Activated T-helper 2 cell treated with anti-CD3 and anti-CD28 coated beads, Interferon-gamma antibody, Interleukin-2, Interleukin-4, amounts not matched to agents 10 μg/mL and 5 μg/mL and 100 μg/mL, durations not matched to agents 14 hours and 24 hours and 36 hours (primary cell): ENCODE measurements around the gene RDX. TPM values are rescaled to one million over a fixed set of nuclear protein-coding genes. Genes with fewer than 3 reads are reported as not detected.

Source experiments
- DNase-seq: peaks from one replicate; pipeline ENCODE4 v3.0.0; 2021; ENCODE audit warnings: low spot score
- H3K27ac Mint-ChIP-seq: one replicate; pipeline ENCODE4 v1.8.0; 2021; ENCODE audit warnings: mixed read lengths
- H3K27me3 Mint-ChIP-seq: one replicate; pipeline ENCODE4 v1.8.0; 2021; ENCODE audit warnings: low read depth, mixed read lengths
- H3K36me3 Mint-ChIP-seq: one replicate; pipeline ENCODE4 v1.8.0; 2021; ENCODE audit warnings: low read depth, mixed read lengths
- H3K4me1 Mint-ChIP-seq: one replicate; pipeline ENCODE4 v1.8.0; 2021; ENCODE audit warnings: low read depth, mixed read lengths
- H3K4me3 Mint-ChIP-seq: one replicate; pipeline ENCODE4 v1.8.0; 2021; ENCODE audit warnings: low read depth, mild to moderate bottlenecking, moderate library complexity, mixed read lengths
- H3K9me3 Mint-ChIP-seq: one replicate; pipeline ENCODE4 v1.8.0; 2021; ENCODE audit warnings: mixed read lengths
- intact Hi-C: fragments of 100-400 bp; cut with micrococcal nuclease; formaldehyde crosslinking; loops from one replicate; pipeline ENCODE4 v1.15.1; 2023
- total RNA-seq: library from RNA; stranded (reverse); gene quantifications from 2 replicates; pipeline ENCODE4 v1.2.3, GENCODE V29; 2022

Gene RDX
- total RNA-seq, 1 donor from 2014 or later: 64.8 TPM

- intact Hi-C loops: loop anchor here (5.0 kb wide), 1 partner anchor 201 kb away; no protein-coding TSS in a partner anchor
These were observed 148.3 kb downstream of the RDX start for GRCh38 chr11:110147962-110148709.

GRCh38 chr11:110141812-110142211 is 154.6 kb downstream of the RDX start:
- intact Hi-C loops: no loop called here
- no peak overlapping the region for H3K27ac Mint-ChIP-seq
- H3K9me3 Mint-ChIP-seq: no peaks in the 10 kb centered on the region
- peaks cover 18% of the 10 kb centered on the region for H3K36me3 Mint-ChIP-seq
- H3K4me1 Mint-ChIP-seq: peaks cover 2% of the 10 kb centered on the region
- DNase-seq: no peak
- peaks cover 4% of the 10 kb centered on the region for H3K27me3 Mint-ChIP-seq
- no peak overlapping the region for H3K4me3 Mint-ChIP-seq

More at GRCh38 chr11:110147962-110148709, 148.3 kb downstream of the RDX start:
- Mint-ChIP-seq H3K4me1 (peaks cover 19% of the 10 kb centered on the region), H3K4me3 (no peak overlapping the region), H3K27ac (peak overlapping the region; percentile 19), H3K9me3 (no peaks in the 10 kb centered on the region), H3K27me3 (peaks cover 13% of the 10 kb centered on the region), H3K36me3 (peaks cover 10% of the 10 kb centered on the region)
- DNase-seq: no peak

- Mint-ChIP-seq H3K27me3 (peaks cover 7% of the 10 kb centered on the region), H3K27ac (no peak overlapping the region), H3K4me1 (no peaks in the 10 kb centered on the region), H3K36me3 (peaks cover 4% of the 10 kb centered on the region), H3K9me3 (no peaks in the 10 kb centered on the region), H3K4me3 (no peak overlapping the region)
- DNase-seq: no peak
- intact Hi-C loops: no loop called here
These were observed 162.3 kb downstream of the RDX start for GRCh38 chr11:110134110-110134509.

- intact Hi-C loops: no loop called here
- Mint-ChIP-seq H3K4me1 (no peaks in the 10 kb centered on the region), H3K27ac (no peak overlapping the region), H3K27me3 (peaks cover 7% of the 10 kb centered on the region), H3K36me3 (peaks cover 4% of the 10 kb centered on the region), H3K9me3 (no peaks in the 10 kb centered on the region), H3K4me3 (no peak overlapping the region)
- no peak for DNase-seq
These were observed 163.3 kb downstream of the RDX start for GRCh38 chr11:110133160-110133559.

- Mint-ChIP-seq H3K36me3 (peaks cover 4% of the 10 kb centered on the region), H3K4me1 (no peaks in the 10 kb centered on the region), H3K27me3 (peaks cover 7% of the 10 kb centered on the region), H3K9me3 (no peaks in the 10 kb centered on the region), H3K27ac (no peak overlapping the region), H3K4me3 (no peak overlapping the region)
- no peak for DNase-seq
- intact Hi-C loops: no loop called here
These were observed 164.9 kb downstream of the RDX start for GRCh38 chr11:110131386-110132123.

- peaks cover 5% of the 10 kb centered on the region for H3K27me3 Mint-ChIP-seq
- no peak overlapping the region for H3K27ac Mint-ChIP-seq
- no peaks in the 10 kb centered on the region for H3K4me1 Mint-ChIP-seq
- intact Hi-C loops: no loop called here
- no peak for DNase-seq
- no peaks in the 10 kb centered on the region for H3K36me3 Mint-ChIP-seq
- H3K4me3 Mint-ChIP-seq: no peak overlapping the region
- H3K9me3 Mint-ChIP-seq: no peaks in the 10 kb centered on the region
These were observed 165.7 kb downstream of the RDX start for GRCh38 chr11:110130642-110131238.

- intact Hi-C loops: no loop called here
- Mint-ChIP-seq H3K27ac (no peak overlapping the region), H3K36me3 (peaks cover 8% of the 10 kb centered on the region), H3K4me1 (peaks cover 4% of the 10 kb centered on the region), H3K27me3 (peaks cover 9% of the 10 kb centered on the region), H3K9me3 (no peaks in the 10 kb centered on the region), H3K4me3 (no peak overlapping the region)
- no peak for DNase-seq
These were observed 168.3 kb downstream of the RDX start for GRCh38 chr11:110128161-110128560.

GRCh38 chr11:110126936-110127335 is 169.5 kb downstream of the RDX start:
- no peak for DNase-seq
- no peaks in the 10 kb centered on the region for H3K9me3 Mint-ChIP-seq
- H3K36me3 Mint-ChIP-seq: peaks cover 8% of the 10 kb centered on the region
- intact Hi-C loops: no loop called here
- H3K4me3 Mint-ChIP-seq: no peak overlapping the region
- H3K27ac Mint-ChIP-seq: no peak overlapping the region
- H3K4me1 Mint-ChIP-seq: peaks cover 4% of the 10 kb centered on the region
- H3K27me3 Mint-ChIP-seq: peaks cover 7% of the 10 kb centered on the region

GRCh38 chr11:110125632-110126031 is 170.8 kb downstream of the RDX start:
- no peak overlapping the region for H3K4me3 Mint-ChIP-seq
- intact Hi-C loops: no loop called here
- peaks cover 7% of the 10 kb centered on the region for H3K27me3 Mint-ChIP-seq
- H3K9me3 Mint-ChIP-seq: no peaks in the 10 kb centered on the region
- H3K36me3 Mint-ChIP-seq: peaks cover 8% of the 10 kb centered on the region
- H3K27ac Mint-ChIP-seq: no peak overlapping the region
- DNase-seq: no peak
- peaks cover 4% of the 10 kb centered on the region for H3K4me1 Mint-ChIP-seq

Other genes with a start within 250 kb of the RDX start
- gene ZC3H12C, start 203.2 kb downstream of the RDX start, total RNA-seq: 16.7 and 17.5 TPM in 2 replicates
- gene FDX1, start 133.3 kb upstream of the RDX start, total RNA-seq: 13.0 and 13.1 TPM in 2 replicates